K562 (cell line): ENCODE results near the gene IMMP2L. TPM values are rescaled to one million over a fixed set of nuclear protein-coding genes. Genes with fewer than 3 reads are reported as not detected.

Source experiments
- ATF7 ChIP-seq: fragments of 450-650 bp; IDR thresholded peaks from 2 replicates; pipeline ENCODE4 v1.7.1; 2014; ENCODE audit warnings: mild to moderate bottlenecking, moderate library complexity
- CREM ChIP-seq: IDR thresholded peaks from 2 replicates; pipeline ENCODE4 v1.6.1; 2014; ENCODE audit warnings: antibody characterized with exemption, low read depth
- ESRRB ChIP-seq: fragments of 250-450 bp; sonication (Bioruptor Pico); IDR thresholded peaks from 2 replicates; pipeline ENCODE4 v1.5.0; 2020; ENCODE audit warnings: mild to moderate bottlenecking, moderate library complexity, borderline replicate concordance
- PBX2 ChIP-seq, 2 experiments: IDR thresholded peaks in 1 of 2; conservative IDR thresholded peaks in 1 of 2; 2 replicates each; pipeline ENCODE4 v1.6.1; 2016; ENCODE audit warnings: low read depth in 2 of 2, mild to moderate bottlenecking in 1 of 2, missing compliant biosample characterization in 1 of 2, missing genetic modification characterization in 1 of 2, moderate library complexity in 1 of 2
- TEAD2 ChIP-seq: fragments of 450-650 bp; IDR thresholded peaks from 2 replicates; pipeline ENCODE4 v1.6.1; 2016; ENCODE audit warnings: missing genetic modification characterization, control low read depth, missing compliant biosample characterization
- ZC3H11A ChIP-seq: IDR thresholded peaks from 2 replicates; pipeline ENCODE4 v1.6.1; 2012; ENCODE audit warnings: low read depth, low read length, improper control_type of control experiment
- ZNF609 ChIP-seq: sonication (generic); formaldehyde crosslinking; IDR thresholded peaks from 2 replicates; pipeline ENCODE4 v1.8.1; 2023; ENCODE audit warnings: missing genetic modification reagents, mild to moderate bottlenecking, borderline replicate concordance
- ZNF695 ChIP-seq: fragments of 450-650 bp; formaldehyde crosslinking; IDR thresholded peaks from 2 replicates; pipeline ENCODE4 v1.4.0; 2020; ENCODE audit warnings: mild to moderate bottlenecking, moderate library complexity
- polyA plus RNA-seq, 8 experiments: library from polyadenylated mRNA; depleted of rRNA in 4 of 8; stranded (reverse) in 5 of 8; unstranded in 3 of 8; fragments of >200 nt; fragmentation: Nextera tagmentation in 2 of 8; fragmentation: Illumina TruSeq in 1 of 8; extraction: Ambion mirVana in 2 of 8; extraction: Trizol in 1 of 8; gene quantifications; 2 replicates each; pipeline versions ENCODE4 v1.2.1 to v1.2.3, GENCODE V29; 2011 to 2014; ENCODE audit warnings: inconsistent platforms in 1 of 8, missing spikeins in 1 of 8
- total RNA-seq, 7 experiments: library from RNA; depleted of rRNA in 6 of 7; stranded (reverse); fragments of >200 nt in 6 of 7; fragmentation: Illumina TruSeq in 2 of 7; extraction: Trizol in 2 of 7; gene quantifications; 2 replicates each; pipeline versions ENCODE4 v1.2.1 to v1.2.3, GENCODE V29; 2011 to 2021; ENCODE audit warnings: low replicate concordance in 1 of 7
- TF ChIP-seq, protein P1 (sequence below): fragments of 450-650 bp; IDR thresholded peaks from 2 replicates; pipeline ENCODE4 v1.6.1; 2014; ENCODE audit warnings: low read depth, mild to moderate bottlenecking, moderate library complexity, borderline replicate concordance

IMMP2L gene
- total and polyA plus RNA-seq, 9 of the 15 experiments (the other 6 are each of a cell fraction or from before 2014, with no cell fraction given), result 29.7 to 116 (median 53.0) TPM

GRCh38 chr7:111113263-111114017 lies 448.9 kb downstream of the IMMP2L start (continued):
- TF ChIP-seq ZNF609 (no peak), PBX2 (CRISPR knock-in tag; IDR thresholded peaks at IDR 0.05; ENCODE audit: low read depth) (no peak), PBX2 (tag; conservative IDR thresholded peaks at IDR 0.05; ENCODE audit: low read depth) (0 out of 2 replicates have a peak, but pooled peaks have one; percentile 21), CREM (no peak), ATF7 (peak; percentile 87), ZC3H11A (no peak), ZNF695 (CRISPR knock-in tag) (no peak), TEAD2 (tag) (no peak), ESRRB (CRISPR knock-in tag) (no peak)
- TF ChIP-seq, protein P1, sequence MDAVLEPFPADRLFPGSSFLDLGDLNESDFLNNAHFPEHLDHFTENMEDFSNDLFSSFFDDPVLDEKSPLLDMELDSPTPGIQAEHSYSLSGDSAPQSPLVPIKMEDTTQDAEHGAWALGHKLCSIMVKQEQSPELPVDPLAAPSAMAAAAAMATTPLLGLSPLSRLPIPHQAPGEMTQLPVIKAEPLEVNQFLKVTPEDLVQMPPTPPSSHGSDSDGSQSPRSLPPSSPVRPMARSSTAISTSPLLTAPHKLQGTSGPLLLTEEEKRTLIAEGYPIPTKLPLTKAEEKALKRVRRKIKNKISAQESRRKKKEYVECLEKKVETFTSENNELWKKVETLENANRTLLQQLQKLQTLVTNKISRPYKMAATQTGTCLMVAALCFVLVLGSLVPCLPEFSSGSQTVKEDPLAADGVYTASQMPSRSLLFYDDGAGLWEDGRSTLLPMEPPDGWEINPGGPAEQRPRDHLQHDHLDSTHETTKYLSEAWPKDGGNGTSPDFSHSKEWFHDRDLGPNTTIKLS, result no peak
